ENCODE measurements around the gene F10. TPM values are rescaled to one million over a fixed set of nuclear protein-coding genes. Genes with fewer than 3 reads are reported as not detected.

Gene F10
- total and polyA plus RNA-seq, 2 of the 13 experiments (the other 11 are each of a cell fraction or from before 2014, with no cell fraction given) = 58.4 to 237 TPM

DNA sequence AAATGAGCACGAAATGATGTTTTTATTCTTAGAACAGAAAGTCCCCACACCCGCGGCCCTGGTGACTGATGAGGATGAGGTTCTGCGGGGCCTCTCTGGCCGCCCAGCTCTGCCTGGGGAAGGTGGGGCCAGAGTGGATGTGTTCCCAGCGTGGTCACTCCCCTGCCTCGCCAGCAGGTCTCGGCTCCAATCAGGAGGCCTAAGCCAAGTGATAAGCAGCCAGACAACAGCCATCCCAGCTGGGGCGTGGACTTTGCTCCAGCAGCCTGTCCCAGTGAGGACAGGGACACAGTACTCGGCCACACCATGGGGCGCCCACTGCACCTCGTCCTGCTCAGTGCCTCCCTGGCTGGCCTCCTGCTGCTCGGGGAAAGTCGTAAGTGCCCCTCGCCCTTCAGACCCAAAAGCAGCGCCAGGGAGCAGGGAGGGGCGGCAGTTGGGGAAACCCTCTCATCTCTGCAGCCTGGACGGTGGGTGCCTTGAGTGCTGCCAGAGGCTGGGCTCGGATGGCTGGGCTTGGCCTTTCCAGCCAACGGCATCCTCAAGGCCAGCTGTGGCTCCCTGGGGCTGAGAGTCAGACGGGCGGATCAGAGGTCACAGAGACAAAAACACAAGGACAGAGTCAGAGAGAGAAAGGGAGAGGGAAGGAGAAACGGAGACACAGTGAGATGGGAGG, at the start of gene F10 (continued):
- TF ChIP-seq, protein P1, sequence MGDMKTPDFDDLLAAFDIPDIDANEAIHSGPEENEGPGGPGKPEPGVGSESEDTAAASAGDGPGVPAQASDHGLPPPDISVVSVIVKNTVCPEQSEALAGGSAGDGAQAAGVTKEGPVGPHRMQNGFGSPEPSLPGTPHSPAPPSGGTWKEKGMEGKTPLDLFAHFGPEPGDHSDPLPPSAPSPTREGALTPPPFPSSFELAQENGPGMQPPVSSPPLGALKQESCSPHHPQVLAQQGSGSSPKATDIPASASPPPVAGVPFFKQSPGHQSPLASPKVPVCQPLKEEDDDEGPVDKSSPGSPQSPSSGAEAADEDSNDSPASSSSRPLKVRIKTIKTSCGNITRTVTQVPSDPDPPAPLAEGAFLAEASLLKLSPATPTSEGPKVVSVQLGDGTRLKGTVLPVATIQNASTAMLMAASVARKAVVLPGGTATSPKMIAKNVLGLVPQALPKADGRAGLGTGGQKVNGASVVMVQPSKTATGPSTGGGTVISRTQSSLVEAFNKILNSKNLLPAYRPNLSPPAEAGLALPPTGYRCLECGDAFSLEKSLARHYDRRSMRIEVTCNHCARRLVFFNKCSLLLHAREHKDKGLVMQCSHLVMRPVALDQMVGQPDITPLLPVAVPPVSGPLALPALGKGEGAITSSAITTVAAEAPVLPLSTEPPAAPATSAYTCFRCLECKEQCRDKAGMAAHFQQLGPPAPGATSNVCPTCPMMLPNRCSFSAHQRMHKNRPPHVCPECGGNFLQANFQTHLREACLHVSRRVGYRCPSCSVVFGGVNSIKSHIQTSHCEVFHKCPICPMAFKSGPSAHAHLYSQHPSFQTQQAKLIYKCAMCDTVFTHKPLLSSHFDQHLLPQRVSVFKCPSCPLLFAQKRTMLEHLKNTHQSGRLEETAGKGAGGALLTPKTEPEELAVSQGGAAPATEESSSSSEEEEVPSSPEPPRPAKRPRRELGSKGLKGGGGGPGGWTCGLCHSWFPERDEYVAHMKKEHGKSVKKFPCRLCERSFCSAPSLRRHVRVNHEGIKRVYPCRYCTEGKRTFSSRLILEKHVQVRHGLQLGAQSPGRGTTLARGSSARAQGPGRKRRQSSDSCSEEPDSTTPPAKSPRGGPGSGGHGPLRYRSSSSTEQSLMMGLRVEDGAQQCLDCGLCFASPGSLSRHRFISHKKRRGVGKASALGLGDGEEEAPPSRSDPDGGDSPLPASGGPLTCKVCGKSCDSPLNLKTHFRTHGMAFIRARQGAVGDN (CRISPR knock-in tag; IDR thresholded peaks at IDR 0.05) = peak; percentile 96
- peak; percentile 71; the same call in 1 of the 2 replicates for TF ChIP-seq ZNF747 (CRISPR knock-in tag; IDR thresholded peaks at IDR 0.05; ENCODE audit: borderline replicate concordance)
- no peak for TF ChIP-seq ZNF224 (CRISPR knock-in tag; IDR thresholded peaks at IDR 0.05)
- peak; percentile 94 for TF ChIP-seq NFKB2 (CRISPR knock-in tag; IDR thresholded peaks at IDR 0.05; ENCODE audit: borderline replicate concordance)
- peak; percentile 97 for TF ChIP-seq ZNF598 (CRISPR knock-in tag; IDR thresholded peaks at IDR 0.05; ENCODE audit: borderline replicate concordance)
- no peak for TF ChIP-seq ZNF7 (CRISPR knock-in tag; IDR thresholded peaks at IDR 0.05)
- TF ChIP-seq GLI4 (CRISPR knock-in tag; IDR thresholded peaks at IDR 0.05; ENCODE audit: borderline replicate concordance) = peak; percentile 87; the same call in 1 of the 2 replicates
- TF ChIP-seq ZIK1 (CRISPR knock-in tag; IDR thresholded peaks at IDR 0.05; ENCODE audit: borderline replicate concordance, low read depth) = peak; percentile 92
- no peak for TF ChIP-seq ZBTB40 (IDR thresholded peaks at IDR 0.05)
- peak; percentile 37; the same call in 1 of the 2 replicates for TF ChIP-seq ZBTB40 (CRISPR knock-in tag; IDR thresholded peaks at IDR 0.05)
- TF ChIP-seq SKI (IDR thresholded peaks at IDR 0.05; ENCODE audit: partially characterized antibody) = peak; percentile 92
- no peak; the same call in none of the 2 replicates for TF ChIP-seq SMC3 (IDR thresholded peaks at IDR 0.05; ENCODE audit: low read length)
- TF ChIP-seq ZNF367 (CRISPR knock-in tag; IDR thresholded peaks at IDR 0.05; ENCODE audit: borderline replicate concordance) = peak; percentile 66; the same call in 1 of the 2 replicates
- peak; percentile 89 for TF ChIP-seq DBP (CRISPR knock-in tag; IDR thresholded peaks at IDR 0.05; ENCODE audit: not compliant biosample characterization)
- TF ChIP-seq ZMYM4 (CRISPR knock-in tag; IDR thresholded peaks at IDR 0.05) = peak; percentile 66
